ENCODE measurements around the gene CARNS1.

DNA sequence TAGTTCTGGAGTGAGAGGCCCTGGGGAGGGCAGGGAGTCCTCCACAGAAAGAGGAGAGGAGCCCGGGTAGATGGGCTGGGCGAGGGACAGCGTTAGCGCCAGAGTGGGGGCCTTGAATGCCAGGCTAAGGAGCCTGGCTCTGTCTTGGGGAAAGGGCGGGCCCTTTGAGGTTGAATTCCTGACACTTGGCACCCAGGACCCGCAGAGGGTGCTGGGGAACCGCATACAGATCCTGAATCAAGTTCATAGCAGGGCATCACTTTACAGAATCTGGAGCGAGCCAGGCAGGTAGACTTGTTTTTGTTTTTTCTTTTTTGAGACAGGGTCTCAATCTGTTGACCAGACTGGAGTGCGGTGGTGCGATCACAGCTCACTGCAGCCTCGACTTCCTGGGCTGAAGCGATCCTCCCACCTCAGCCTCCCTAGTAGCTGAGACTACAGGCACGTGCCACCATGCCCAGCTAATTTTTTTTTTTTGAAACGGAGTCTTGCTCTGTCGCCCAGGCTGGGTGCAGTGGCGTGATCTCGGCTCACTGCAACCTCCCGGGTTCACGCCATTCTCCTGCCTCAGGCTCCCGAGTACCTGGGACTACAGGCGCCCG lies 6.1 kb downstream of the CARNS1 start:
- TF ChIP-seq, protein P1, sequence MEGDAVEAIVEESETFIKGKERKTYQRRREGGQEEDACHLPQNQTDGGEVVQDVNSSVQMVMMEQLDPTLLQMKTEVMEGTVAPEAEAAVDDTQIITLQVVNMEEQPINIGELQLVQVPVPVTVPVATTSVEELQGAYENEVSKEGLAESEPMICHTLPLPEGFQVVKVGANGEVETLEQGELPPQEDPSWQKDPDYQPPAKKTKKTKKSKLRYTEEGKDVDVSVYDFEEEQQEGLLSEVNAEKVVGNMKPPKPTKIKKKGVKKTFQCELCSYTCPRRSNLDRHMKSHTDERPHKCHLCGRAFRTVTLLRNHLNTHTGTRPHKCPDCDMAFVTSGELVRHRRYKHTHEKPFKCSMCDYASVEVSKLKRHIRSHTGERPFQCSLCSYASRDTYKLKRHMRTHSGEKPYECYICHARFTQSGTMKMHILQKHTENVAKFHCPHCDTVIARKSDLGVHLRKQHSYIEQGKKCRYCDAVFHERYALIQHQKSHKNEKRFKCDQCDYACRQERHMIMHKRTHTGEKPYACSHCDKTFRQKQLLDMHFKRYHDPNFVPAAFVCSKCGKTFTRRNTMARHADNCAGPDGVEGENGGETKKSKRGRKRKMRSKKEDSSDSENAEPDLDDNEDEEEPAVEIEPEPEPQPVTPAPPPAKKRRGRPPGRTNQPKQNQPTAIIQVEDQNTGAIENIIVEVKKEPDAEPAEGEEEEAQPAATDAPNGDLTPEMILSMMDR (IDR thresholded peaks at IDR 0.05), result no peak
- no peak for TF ChIP-seq EP300 (IDR thresholded peaks at IDR 0.05)
- TF ChIP-seq POLR2A (IDR thresholded peaks at IDR 0.05), result no peak
